SU-DHL-6 (cell line): Measurements from ENCODE around the gene TPST1.

ENCODE experiments used
- H2AFZ ChIP-seq: fragments of 200-600 bp; sonication (generic); 2 replicates; pipeline ENCODE4 v1.6.1; 2014; ENCODE audit warnings: low read depth, mild to moderate bottlenecking, moderate library complexity, mixed read lengths, antibody characterized with exemption, low read length; ENCODE audit not compliant: severe bottlenecking
- H3F3A ChIP-seq: fragments of 200-600 bp; shearing (Covaris generic); 2 replicates; pipeline ENCODE4 v1.6.0; 2016; ENCODE audit warnings: antibody characterized with exemption, mild to moderate bottlenecking; ENCODE audit not compliant: insufficient read depth
- H3K27ac ChIP-seq: fragments of 200-600 bp; sonication (generic); 2 replicates; pipeline ENCODE4 v1.5.1; 2016; ENCODE audit warnings: low read depth, mild to moderate bottlenecking, low read length, moderate library complexity, mixed read lengths
- H3K27me3 ChIP-seq: fragments of 200-600 bp; sonication (generic), shearing (Covaris generic); 2 replicates; pipeline ENCODE4 v1.6.0; 2014; ENCODE audit warnings: mild to moderate bottlenecking, low read length
- H3K36me3 ChIP-seq: fragments of 200-600 bp; sonication (generic); 2 replicates; pipeline ENCODE4 v1.6.1; 2014; ENCODE audit warnings: mild to moderate bottlenecking, low read length, mixed read lengths
- H3K4me2 ChIP-seq: fragments of 300-600, 200-600 bp; shearing (Covaris generic), sonication (generic); 2 replicates; pipeline ENCODE4 v1.6.0; 2014; ENCODE audit warnings: low read length, low read depth, mild to moderate bottlenecking; ENCODE audit not compliant: poor library complexity, severe bottlenecking
- H3K4me3 ChIP-seq: fragments of 200-600 bp; sonication (generic); 2 replicates; pipeline ENCODE4 v1.5.1; 2014; ENCODE audit warnings: antibody characterized with exemption, low read length, mild to moderate bottlenecking, mixed read lengths; ENCODE audit not compliant: insufficient read depth, poor library complexity, severe bottlenecking
- H3K79me2 ChIP-seq: fragments of 200-600 bp; sonication (generic); 2 replicates; pipeline ENCODE4 v1.6.1; 2014; ENCODE audit warnings: mild to moderate bottlenecking, low read length, moderate library complexity; ENCODE audit not compliant: insufficient read depth
- H3K9ac ChIP-seq: fragments of 200-600 bp; sonication (generic); 2 replicates; pipeline ENCODE4 v1.7.0; 2014; ENCODE audit warnings: mild to moderate bottlenecking, low read length
- H3K9me2 ChIP-seq: fragments of 200-600 bp; sonication (generic); replicated peaks from 2 replicates; pipeline ENCODE4 v1.6.1; 2014; ENCODE audit warnings: low read length; ENCODE audit not compliant: insufficient read depth
- H3K9me3 ChIP-seq: fragments of 200-600 bp; sonication (generic); 2 replicates; pipeline ENCODE4 v1.6.1; 2014; ENCODE audit warnings: low read length, mixed read lengths; ENCODE audit not compliant: insufficient read depth
- H4K20me1 ChIP-seq: fragments of 200-600 bp; sonication (generic); 2 replicates; pipeline ENCODE4 v1.6.1; 2014; ENCODE audit warnings: low read depth, mild to moderate bottlenecking, antibody characterized with exemption, low read length, moderate library complexity, mixed read lengths
- CTCF ChIP-seq: fragments of 200-600 bp; sonication (generic); IDR thresholded peaks from one replicate; pipeline ENCODE4 v1.5.1; 2017; ENCODE audit warnings: antibody characterized with exemption, mild to moderate bottlenecking, low read length, moderate library complexity; ENCODE audit not compliant: insufficient read depth, poor library complexity, severe bottlenecking
- EZH2phosphoT487 ChIP-seq: fragments of 200-600 bp; sonication (generic), shearing (Covaris generic); conservative IDR thresholded peaks from 2 replicates; pipeline ENCODE4 v1.6.1; 2018; ENCODE audit warnings: mild to moderate bottlenecking, antibody characterized with exemption, low read length, moderate library complexity, mixed read lengths

Gene TPST1

GRCh38 chr7:66183700-66184099, 21.4 kb upstream of the TPST1 start:
- Histone ChIP-seq H3K36me3 (no peaks in the 10 kb centered on the region), H3F3A (no peaks in the 10 kb centered on the region), H3K4me2 (no peak overlapping the region), H2AFZ (no peak overlapping the region), H4K20me1 (no peaks in the 10 kb centered on the region), H3K9me2 (no peaks in the 10 kb centered on the region), H3K79me2 (no peaks in the 10 kb centered on the region), H3K27ac (no peak overlapping the region), H3K9ac (no peak overlapping the region), H3K4me3 (no peak overlapping the region), H3K27me3 (no peaks in the 10 kb centered on the region), H3K9me3 (no peaks in the 10 kb centered on the region)
- TF ChIP-seq EZH2phosphoT487 (no peak), CTCF (no peak)

GRCh38 chr7:66185680-66186187, 19.4 kb upstream of the TPST1 start:
- no peak overlapping the region for H2AFZ ChIP-seq
- H3K27me3 ChIP-seq: no peaks in the 10 kb centered on the region
- H3K4me3 ChIP-seq: no peak overlapping the region
- no peak overlapping the region for H3K9ac ChIP-seq
- no peak overlapping the region for H3K4me2 ChIP-seq
- H3F3A ChIP-seq: no peaks in the 10 kb centered on the region
- no peaks in the 10 kb centered on the region for H3K9me3 ChIP-seq
- TF ChIP-seq EZH2phosphoT487 (no peak), CTCF (no peak)
- H4K20me1 ChIP-seq: no peaks in the 10 kb centered on the region
- H3K79me2 ChIP-seq: no peaks in the 10 kb centered on the region
- H3K27ac ChIP-seq: no peak overlapping the region
- no peaks in the 10 kb centered on the region for H3K9me2 ChIP-seq
- H3K36me3 ChIP-seq: no peaks in the 10 kb centered on the region

GRCh38 chr7:66186991-66187390, 18.1 kb upstream of the TPST1 start:
- H3K27me3 ChIP-seq: no peaks in the 10 kb centered on the region
- no peaks in the 10 kb centered on the region for H3K36me3 ChIP-seq
- H3K9me3 ChIP-seq: no peaks in the 10 kb centered on the region
- no peaks in the 10 kb centered on the region for H3F3A ChIP-seq
- no peak overlapping the region for H3K4me2 ChIP-seq
- no peaks in the 10 kb centered on the region for H3K9me2 ChIP-seq
- no peak overlapping the region for H3K27ac ChIP-seq
- H4K20me1 ChIP-seq: no peaks in the 10 kb centered on the region
- H3K4me3 ChIP-seq: no peak overlapping the region
- no peak overlapping the region for H3K9ac ChIP-seq
- no peak for TF ChIP-seq EZH2phosphoT487
- TF ChIP-seq CTCF: no peak
- H2AFZ ChIP-seq: no peak overlapping the region
- H3K79me2 ChIP-seq: no peaks in the 10 kb centered on the region
